Suppressor macrophage (primary cell): ENCODE data around the gene KLK10.
"Not testable (repeated sequence)": the region's sequence is repeated elsewhere in the genome, so short reads cannot be mapped to it uniquely, and the experiment has no call there.

Source experiments
- DNase-seq, 4 experiments: peaks; one replicate each; pipeline ENCODE4 v3.0.0-alpha.2; 2020 to 2022

The KLK10 gene

GRCh38 chr19:51001515-51001914, 18.0 kb downstream of the KLK10 start, which contains the start of gene KLK8:
Gene KLK8, minus strand, starts transcription at chr19:51001604. Its CDS starts 437 bp downstream, at chr19:51001167.
- DNase-seq = no peak

GRCh38 chr19:51000981-51001380, 18.5 kb downstream of the KLK10 start:
- DNase-seq = no peak

- no peak for DNase-seq
Measured at GRCh38 chr19:51000426-51000825, 19.1 kb downstream of the KLK10 start.

- no peak for DNase-seq
Measured at GRCh38 chr19:50998686-50999085, 20.8 kb downstream of the KLK10 start.

- DNase-seq = no peak
Measured at GRCh38 chr19:50998061-50998460, 21.4 kb downstream of the KLK10 start.

- DNase-seq = no peak
Measured at GRCh38 chr19:50994129-50994528, 25.4 kb downstream of the KLK10 start.

GRCh38 chr19:50992666-50993035, 26.9 kb downstream of the KLK10 start:
- no peak for DNase-seq

- DNase-seq = not testable (repeated sequence)
Measured at GRCh38 chr19:50984416-50984815, 35.1 kb downstream of the KLK10 start.

- no peak for DNase-seq
Measured at GRCh38 chr19:50983625-50984292, 35.8 kb downstream of the KLK10 start, which contains the start of gene KLK7. Gene KLK7, minus strand, starts transcription at chr19:50983917. Its CDS starts 1,518 bp downstream, at chr19:50982399.

GRCh38 chr19:50982186-50982585, 37.3 kb downstream of the KLK10 start:
- DNase-seq = no peak

GRCh38 chr19:50981587-50982146, 37.8 kb downstream of the KLK10 start:
- DNase-seq = no peak

- DNase-seq = no peak
Measured at GRCh38 chr19:50980208-50980607, 39.3 kb downstream of the KLK10 start.

- no peak for DNase-seq
Measured at GRCh38 chr19:50979758-50980157, 39.8 kb downstream of the KLK10 start.

GRCh38 chr19:50978772-50979390, 40.6 kb downstream of the KLK10 start:
- no peak for DNase-seq

GRCh38 chr19:50977626-50978025, 41.9 kb downstream of the KLK10 start:
- DNase-seq = no peak

GRCh38 chr19:50975766-50976165, 43.7 kb downstream of the KLK10 start:
- no peak for DNase-seq

- no peak for DNase-seq
Measured at GRCh38 chr19:50974702-50975556, 44.6 kb downstream of the KLK10 start.

- DNase-seq = no peak
Measured at GRCh38 chr19:50972795-50973376, 46.6 kb downstream of the KLK10 start.

GRCh38 chr19:50969810-50970209, 49.7 kb downstream of the KLK10 start:
- not testable (repeated sequence) for DNase-seq

GRCh38 chr19:50969413-50969760, 50.1 kb downstream of the KLK10 start, which contains the start of gene KLK6:
Gene KLK6, minus strand, starts transcription at chr19:50969591. Its CDS starts 1,487 bp downstream, at chr19:50968104.
- DNase-seq = no peak

GRCh38 chr19:50968716-50969412, 50.6 kb downstream of the KLK10 start:
- DNase-seq = no peak
